Measurements from ENCODE around the gene BICRA. TPM values are rescaled to one million over a fixed set of nuclear protein-coding genes. Genes with fewer than 3 reads are reported as not detected.

BICRA gene
- total and polyA plus RNA-seq, 2 of the 8 experiments (the other 6 are each of a cell fraction or from before 2014, with no cell fraction given) = 1.5 to 29.2 TPM

DNA sequence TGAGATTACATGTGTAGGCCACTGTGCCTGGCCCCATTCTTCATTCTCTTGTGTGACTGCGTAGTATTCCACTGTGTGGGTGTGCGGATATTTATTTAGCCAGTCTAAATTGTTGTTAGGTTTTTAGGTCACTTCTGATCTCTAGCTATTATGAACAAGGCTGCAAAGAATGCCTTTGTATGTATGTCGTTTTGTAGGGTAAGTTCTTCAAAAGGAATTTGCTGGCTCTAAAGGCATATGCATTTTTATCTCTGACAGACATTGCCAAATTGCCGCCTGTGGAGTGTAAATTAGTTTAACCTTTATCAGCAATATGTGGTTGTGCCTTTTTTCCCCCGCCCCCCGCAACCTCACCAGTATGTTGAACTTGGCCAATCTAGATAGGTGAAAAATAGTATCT, 74.0 kb downstream of the BICRA start:
- H3K4me1 ChIP-seq (replicated peaks in 1 of 4; ENCODE audit: control insufficient read depth in 3 of 4, insufficient read depth in 4 of 4, low read length in 3 of 4) = no peaks in the 10 kb centered on the region
- H3K36me3 ChIP-seq (ENCODE audit: control insufficient read depth in 2 of 4, insufficient read depth in 4 of 4, low read length in 3 of 4) = peaks cover 0 to 21% (median 11%) of the 10 kb centered on the region in 4 experiments; a peak in 6 of 8 replicates
- FAIRE-seq (no peak), DNase-seq (ENCODE audit: low read depth in 1 of 2, low spot score in 2 of 2) (no peak)
- no peaks in the 10 kb centered on the region; a peak in 1 of 4 replicates for H3K79me2 ChIP-seq (ENCODE audit: control insufficient read depth in 1 of 2, insufficient read depth in 2 of 2, low read length in 2 of 2)
- no peak overlapping the region for H3K23ac ChIP-seq (ENCODE audit: insufficient read length)
- no peak overlapping the region for H3K56ac ChIP-seq (replicated peaks; ENCODE audit: insufficient read length, low read depth, low read length)
- no peak overlapping the region for H4K8ac ChIP-seq (ENCODE audit: extremely low read depth, insufficient read depth, low read length)
- ChIA-PET CTCF (ENCODE audit: partially characterized antibody) (interaction anchor here (0.6 kb wide), 1 partner anchor 355 kb away, joined by 4 read pairs; no protein-coding TSS in a partner anchor), POLR2A (ENCODE audit: partially characterized antibody) (no interaction called here)
- H2BK20ac ChIP-seq (ENCODE audit: low read length) = no peak overlapping the region
- H3K9me3 ChIP-seq (ENCODE audit: insufficient read depth in 2 of 2, low read depth in 1 of 2, low read length in 1 of 2) = no peaks in the 10 kb centered on the region; a peak in 1 of 4 replicates
- no peak overlapping the region for H3K18ac ChIP-seq (ENCODE audit: extremely low read depth, low read length)
- H3K4ac ChIP-seq (replicated peaks; ENCODE audit: insufficient read length, low read depth, low read length) = no peak overlapping the region
- no peak overlapping the region for H3K14ac ChIP-seq (ENCODE audit: insufficient read length)
- H2BK15ac ChIP-seq (ENCODE audit: low read length) = no peak overlapping the region
- H3K4me3 ChIP-seq (ENCODE audit: extremely low read depth in 1 of 4, insufficient read depth in 2 of 4, low read depth in 3 of 4, low read length in 4 of 4) = no peak overlapping the region
- no peak overlapping the region for H2AK5ac ChIP-seq (ENCODE audit: low read depth, low read length)
- no peak overlapping the region for H3K27ac ChIP-seq (ENCODE audit: low read depth, low read length)
- H2BK12ac ChIP-seq (ENCODE audit: low read depth, low read length) = no peak overlapping the region
- no peak overlapping the region for H3K9ac ChIP-seq (replicated peaks in 1 of 4; ENCODE audit: extremely low read depth in 1 of 4, low read depth in 3 of 4, low read length in 3 of 4)
- H3K4me2 ChIP-seq (ENCODE audit: insufficient read depth in 1 of 2, low read depth in 2 of 2, low read length in 2 of 2) = no peak overlapping the region
- no peaks in the 10 kb centered on the region for H3K23me2 ChIP-seq (ENCODE audit: low read depth, low read length)
- no peaks in the 10 kb centered on the region for H3K27me3 ChIP-seq (replicated peaks in 1 of 4; ENCODE audit: control insufficient read depth in 3 of 4, extremely low read depth in 1 of 4, insufficient read depth in 3 of 4, low read length in 3 of 4)
- H3K79me1 ChIP-seq (ENCODE audit: low read depth, low read length) = no peaks in the 10 kb centered on the region
- TF ChIP-seq TBP (IDR thresholded peaks at IDR 0.05; ENCODE audit: low read depth, low read length) (no peak), BRCA1 (IDR thresholded peaks at IDR 0.05; ENCODE audit: low read depth, low read length) (no peak), KDM5A (IDR thresholded peaks at IDR 0.05; ENCODE audit: low read length) (no peak), NRF1 (IDR thresholded peaks at IDR 0.05; ENCODE audit: low read depth, low read length) (no peak), BCL11A (IDR thresholded peaks at IDR 0.05; ENCODE audit: low read depth in 2 of 2, low read length in 2 of 2) (no peak), SP2 (IDR thresholded peaks at IDR 0.05; ENCODE audit: low read length) (no peak), RBBP5 (IDR thresholded peaks at IDR 0.05; ENCODE audit: borderline replicate concordance, low read depth, low read length) (no peak), YY1 (IDR thresholded peaks at IDR 0.05; ENCODE audit: low read depth, low read length) (no peak), MAFK (IDR thresholded peaks at IDR 0.05; ENCODE audit: low read depth, low read length) (no peak), SIN3A (conservative IDR thresholded peaks at IDR 0.05 in 1 of 2, IDR thresholded peaks at IDR 0.05 in 1 of 2; ENCODE audit: low read depth in 1 of 2, low read length in 2 of 2) (no peak)
- TF ChIP-seq, protein P1, sequence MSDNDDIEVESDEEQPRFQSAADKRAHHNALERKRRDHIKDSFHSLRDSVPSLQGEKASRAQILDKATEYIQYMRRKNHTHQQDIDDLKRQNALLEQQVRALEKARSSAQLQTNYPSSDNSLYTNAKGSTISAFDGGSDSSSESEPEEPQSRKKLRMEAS (IDR thresholded peaks at IDR 0.05) = no peak
- TF ChIP-seq, protein P2, sequence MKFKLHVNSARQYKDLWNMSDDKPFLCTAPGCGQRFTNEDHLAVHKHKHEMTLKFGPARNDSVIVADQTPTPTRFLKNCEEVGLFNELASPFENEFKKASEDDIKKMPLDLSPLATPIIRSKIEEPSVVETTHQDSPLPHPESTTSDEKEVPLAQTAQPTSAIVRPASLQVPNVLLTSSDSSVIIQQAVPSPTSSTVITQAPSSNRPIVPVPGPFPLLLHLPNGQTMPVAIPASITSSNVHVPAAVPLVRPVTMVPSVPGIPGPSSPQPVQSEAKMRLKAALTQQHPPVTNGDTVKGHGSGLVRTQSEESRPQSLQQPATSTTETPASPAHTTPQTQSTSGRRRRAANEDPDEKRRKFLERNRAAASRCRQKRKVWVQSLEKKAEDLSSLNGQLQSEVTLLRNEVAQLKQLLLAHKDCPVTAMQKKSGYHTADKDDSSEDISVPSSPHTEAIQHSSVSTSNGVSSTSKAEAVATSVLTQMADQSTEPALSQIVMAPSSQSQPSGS (IDR thresholded peaks at IDR 0.05; ENCODE audit: low read length) = no peak
- peaks cover 6 to 10% of the 10 kb centered on the region in 2 experiments for H4K20me1 ChIP-seq (replicated peaks in 1 of 2; ENCODE audit: control insufficient read depth in 1 of 2, insufficient read depth in 2 of 2, low read length in 2 of 2)
- WGBS, 2 experiments (ENCODE audit: extremely low coverage in 1 of 2, insufficient coverage in 1 of 2, insufficient read length in 1 of 2, insufficient replicate concordance in 2 of 2, low coverage in 1 of 2, low lambda C conversion rate in 2 of 2, missing lambda C conversion rate in 1 of 2) = 95% methylated on average over 6 of the region's 6 CpGs; no CpG with 5 or more reads in 1 of the 2 experiments
- H4K5ac ChIP-seq (ENCODE audit: insufficient read length, low read depth, low read length) = no peak overlapping the region
- no peak overlapping the region for H2AFZ ChIP-seq (ENCODE audit: low read length)
- H2BK120ac ChIP-seq (replicated peaks; ENCODE audit: low read depth, low read length) = no peak overlapping the region
- H4K91ac ChIP-seq (replicated peaks; ENCODE audit: insufficient read length, low read length) = no peak overlapping the region
- no peak overlapping the region for H2BK5ac ChIP-seq (ENCODE audit: low read depth, low read length)

All from H1 (cell line).